ENCODE measurements around the gene THEMIS.
"Not testable (repeated sequence)": the region's sequence is repeated elsewhere in the genome, so short reads cannot be mapped to it uniquely, and the experiment has no call there.

THEMIS gene

GRCh38 chr6:127732927-127733326, 167.9 kb downstream of the THEMIS start:
- no peak for DNase-seq (ENCODE audit: low read depth in 4 of 4, low spot score in 1 of 4)

GRCh38 chr6:127727260-127727953, 173.5 kb downstream of the THEMIS start:
- DNase-seq (ENCODE audit: low read depth in 4 of 4, low spot score in 1 of 4): no peak

- no peak for DNase-seq (ENCODE audit: low read depth in 4 of 4, low spot score in 1 of 4)
These were observed 175.0 kb downstream of the THEMIS start for GRCh38 chr6:127725821-127726220.

GRCh38 chr6:127718694-127719093, 182.2 kb downstream of the THEMIS start:
- no peak for DNase-seq (ENCODE audit: low read depth in 4 of 4, low spot score in 1 of 4)

GRCh38 chr6:127717384-127717783, 183.5 kb downstream of the THEMIS start:
- DNase-seq (ENCODE audit: low read depth in 4 of 4, low spot score in 1 of 4): no peak

- no peak for DNase-seq (ENCODE audit: low read depth in 4 of 4, low spot score in 1 of 4)
These were observed 184.4 kb downstream of the THEMIS start for GRCh38 chr6:127716465-127716864.

- DNase-seq (ENCODE audit: low read depth in 4 of 4, low spot score in 1 of 4): no peak
These were observed 190.2 kb downstream of the THEMIS start for GRCh38 chr6:127710668-127711067.

GRCh38 chr6:127706216-127706615, 194.6 kb downstream of the THEMIS start:
- DNase-seq (ENCODE audit: low read depth in 4 of 4, low spot score in 1 of 4): no peak

GRCh38 chr6:127695108-127695507, 205.8 kb downstream of the THEMIS start:
- DNase-seq (ENCODE audit: low read depth in 4 of 4, low spot score in 1 of 4): no peak

GRCh38 chr6:127691146-127691545, 209.7 kb downstream of the THEMIS start:
- DNase-seq (ENCODE audit: low read depth in 4 of 4, low spot score in 1 of 4): no peak

- no peak for DNase-seq (ENCODE audit: low read depth in 4 of 4, low spot score in 1 of 4)
These were observed 210.3 kb downstream of the THEMIS start for GRCh38 chr6:127690588-127690987.

- no peak for DNase-seq (ENCODE audit: low read depth in 4 of 4, low spot score in 1 of 4)
These were observed 210.8 kb downstream of the THEMIS start for GRCh38 chr6:127690092-127690491.

GRCh38 chr6:127687490-127687889, 213.4 kb downstream of the THEMIS start:
- not testable (repeated sequence) for DNase-seq (ENCODE audit: low read depth in 4 of 4, low spot score in 1 of 4)

GRCh38 chr6:127686084-127686483, 214.8 kb downstream of the THEMIS start:
- no peak for DNase-seq (ENCODE audit: low read depth in 4 of 4, low spot score in 1 of 4)

GRCh38 chr6:127684501-127684900, 216.4 kb downstream of the THEMIS start:
- no peak for DNase-seq (ENCODE audit: low read depth in 4 of 4, low spot score in 1 of 4)

Measured in stimulated activated CD4-positive, alpha-beta T cell treated with anti-CD3 and anti-CD28 coated beads, Interleukin-1b, Interleukin-23, amount 100 ng/mL, for 24 hours (primary cell).